Fibroblast of upper back skin (primary cell): ENCODE data around the gene PLXNA2.

Experiments
- DNase-seq: peaks from one replicate; pipeline ENCODE4 v3.0.0-alpha.2; 2013

PLXNA2 gene

DNA sequence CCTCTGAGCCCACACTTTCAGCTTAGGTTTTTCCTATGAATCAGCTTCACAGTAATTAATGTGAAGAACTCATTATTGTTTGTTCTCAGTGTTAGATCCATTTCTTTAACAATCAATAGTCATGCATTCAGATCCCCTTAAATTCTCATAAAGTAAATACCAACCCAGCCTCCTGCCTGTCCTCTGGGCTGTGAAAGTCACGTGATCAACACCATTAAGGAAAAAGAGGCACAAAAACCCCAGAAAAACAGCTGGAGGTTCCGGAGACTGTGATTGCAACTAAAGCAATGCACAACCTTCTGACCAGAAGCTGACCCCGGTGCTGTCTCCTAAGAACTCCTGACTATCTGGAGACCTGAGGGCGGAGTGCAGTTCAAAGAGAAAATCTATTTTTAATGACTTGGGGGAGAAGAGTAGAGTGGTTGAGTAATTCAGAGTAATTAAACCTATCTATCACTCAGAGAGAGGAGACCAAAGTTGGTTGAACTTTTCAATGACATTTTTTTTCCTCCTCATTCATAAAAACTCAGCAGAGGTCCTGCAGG lies 132.5 kb downstream of the PLXNA2 start:
- DNase-seq, result no peak

DNA sequence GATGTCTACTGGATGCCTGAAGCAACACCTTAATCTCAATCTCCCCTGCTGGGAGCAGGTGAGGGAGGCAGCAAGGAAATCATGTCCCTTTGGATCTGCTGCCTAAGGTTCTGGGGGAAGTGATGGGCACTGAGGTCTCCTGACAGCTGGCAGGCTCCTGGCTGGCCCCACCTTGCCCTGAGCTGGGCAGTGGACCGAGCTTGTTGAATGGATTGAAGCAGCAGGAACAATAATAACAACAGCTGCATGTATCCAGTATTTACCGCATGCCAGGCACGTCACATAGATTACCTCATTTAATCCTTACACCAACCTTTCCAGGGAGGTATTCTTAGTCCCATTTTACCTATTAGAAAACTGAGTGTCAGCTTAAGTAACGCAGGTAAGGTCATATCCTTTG lies 133.9 kb downstream of the PLXNA2 start:
- no peak for DNase-seq

DNA sequence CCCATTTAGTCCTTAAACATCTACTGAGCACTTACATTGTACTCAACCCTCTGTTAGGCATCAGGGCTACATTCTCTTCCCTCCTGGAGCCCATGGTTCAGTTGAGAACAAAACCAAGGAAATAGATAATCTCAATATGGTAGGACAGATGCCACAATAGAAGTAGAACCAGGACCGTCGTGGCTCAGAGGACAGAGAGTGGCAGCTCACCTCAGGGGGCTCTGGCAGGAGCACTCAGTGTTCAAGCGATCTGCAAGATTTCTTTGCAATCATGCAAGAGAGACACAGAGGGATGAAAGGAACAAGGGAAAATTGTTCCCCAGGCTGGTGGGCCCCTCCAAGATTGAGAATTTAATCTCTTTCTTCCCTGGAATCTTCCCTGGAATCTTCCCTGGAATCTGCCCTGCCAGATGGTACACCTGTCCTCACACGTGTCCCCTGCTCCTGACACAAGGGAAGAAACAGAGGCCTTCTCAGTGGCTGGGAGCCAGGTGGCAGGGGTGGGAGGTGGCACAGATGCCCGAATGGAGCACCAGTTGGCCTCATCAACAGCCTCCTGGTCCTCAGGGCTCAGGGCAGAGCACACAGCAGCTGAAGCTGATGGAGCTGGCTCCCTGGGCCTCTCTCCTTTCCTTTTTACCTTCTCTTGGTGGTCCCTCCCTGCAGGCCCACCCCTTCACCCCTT lies 135.4 kb downstream of the PLXNA2 start:
- DNase-seq, result no peak

DNA sequence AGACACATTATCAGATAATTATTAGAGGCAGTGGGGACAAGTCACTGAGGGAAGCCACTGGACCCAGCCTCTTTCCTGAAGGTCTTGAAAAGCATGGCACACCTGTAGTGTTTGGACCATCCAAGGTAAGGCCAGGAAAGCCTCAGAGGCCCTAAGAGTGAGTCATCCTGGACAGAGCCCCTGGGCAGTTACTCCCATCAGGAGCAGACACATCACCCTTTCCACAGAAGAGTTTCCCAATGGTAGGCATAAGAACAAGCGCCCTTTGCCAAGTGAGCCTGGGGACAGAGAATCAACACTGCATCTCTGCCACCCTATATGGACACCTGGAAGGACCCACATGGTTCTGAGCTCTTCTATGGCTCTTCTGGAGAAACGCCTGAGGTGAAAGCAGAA lies 136.0 kb downstream of the PLXNA2 start:
- DNase-seq, result no peak

DNA sequence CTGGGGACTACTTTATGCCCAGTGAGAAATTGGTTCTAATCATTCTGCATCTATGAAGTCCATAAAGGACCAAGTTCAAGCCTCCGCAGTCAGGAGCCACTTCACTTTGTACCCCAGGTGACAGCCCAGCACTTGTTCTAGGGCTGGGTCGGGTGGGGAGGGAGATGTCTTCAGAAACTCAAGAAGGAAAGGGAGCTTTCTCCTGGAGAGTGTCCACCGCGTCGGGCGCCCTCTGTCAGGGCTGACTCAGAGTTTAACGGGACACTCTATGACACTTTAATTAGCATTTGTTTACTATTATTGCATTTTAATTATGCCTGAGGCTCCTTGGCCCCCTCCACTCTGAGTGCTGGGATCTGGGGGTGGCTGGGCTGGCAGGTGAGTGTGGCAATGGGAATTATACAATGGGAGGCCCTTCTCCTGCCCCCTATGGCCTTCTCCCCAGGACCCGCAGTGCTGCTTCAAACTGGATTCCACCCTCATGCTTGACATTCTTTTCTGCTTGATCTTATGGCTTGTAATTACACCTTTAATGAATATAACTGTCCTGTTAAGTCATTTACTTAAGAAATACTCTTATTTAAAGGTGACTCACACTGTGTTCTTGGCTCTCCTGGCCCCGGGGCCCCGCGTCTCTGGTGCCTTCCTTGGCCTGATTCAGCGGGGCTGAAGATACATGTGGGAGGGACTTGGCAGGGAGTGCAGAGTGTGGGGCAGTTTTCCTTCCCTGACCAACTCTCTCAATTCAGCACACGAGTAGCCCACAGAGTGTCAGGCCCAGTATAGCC lies 136.6 kb downstream of the PLXNA2 start:
- DNase-seq, result peak; percentile 78

DNA sequence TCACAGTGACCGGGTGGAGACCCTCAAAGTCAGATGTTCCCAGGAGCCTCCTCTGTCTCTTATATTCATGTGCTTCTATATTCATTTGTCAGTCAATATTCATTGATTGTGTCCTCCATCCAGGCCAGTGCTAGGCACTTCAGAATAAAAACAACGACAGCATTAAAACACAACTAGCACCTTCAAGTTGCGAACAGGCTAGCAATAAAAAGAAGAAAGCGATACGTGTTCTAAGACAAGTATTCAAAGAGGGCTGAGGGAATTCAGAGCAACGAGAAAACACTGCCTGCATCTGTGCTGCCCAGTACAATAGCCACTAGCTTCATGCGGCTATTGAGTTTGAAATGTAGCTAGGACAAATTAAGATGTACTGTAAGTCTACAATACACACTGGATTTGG lies 138.0 kb downstream of the PLXNA2 start:
- no peak for DNase-seq

DNA sequence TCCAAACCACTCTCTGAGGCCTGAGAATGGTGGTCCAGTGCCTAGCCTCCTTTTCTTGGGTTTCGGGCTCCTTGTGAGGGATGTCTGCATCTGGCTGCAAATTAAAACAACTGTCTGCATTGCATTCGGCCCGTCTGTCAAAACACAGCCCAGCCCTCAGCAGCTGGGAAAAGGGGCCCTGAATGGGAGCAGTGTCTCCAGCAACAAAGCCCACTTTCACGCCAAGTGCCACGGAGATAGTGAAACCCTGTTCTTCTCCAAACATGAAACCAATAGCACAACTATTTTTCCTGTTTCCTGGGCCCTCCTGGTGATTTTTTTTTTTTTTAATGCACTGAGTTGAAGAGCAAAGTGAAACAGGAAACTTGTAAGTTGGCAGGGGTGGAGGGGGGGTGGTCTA lies 138.4 kb downstream of the PLXNA2 start:
- DNase-seq, result no peak

DNA sequence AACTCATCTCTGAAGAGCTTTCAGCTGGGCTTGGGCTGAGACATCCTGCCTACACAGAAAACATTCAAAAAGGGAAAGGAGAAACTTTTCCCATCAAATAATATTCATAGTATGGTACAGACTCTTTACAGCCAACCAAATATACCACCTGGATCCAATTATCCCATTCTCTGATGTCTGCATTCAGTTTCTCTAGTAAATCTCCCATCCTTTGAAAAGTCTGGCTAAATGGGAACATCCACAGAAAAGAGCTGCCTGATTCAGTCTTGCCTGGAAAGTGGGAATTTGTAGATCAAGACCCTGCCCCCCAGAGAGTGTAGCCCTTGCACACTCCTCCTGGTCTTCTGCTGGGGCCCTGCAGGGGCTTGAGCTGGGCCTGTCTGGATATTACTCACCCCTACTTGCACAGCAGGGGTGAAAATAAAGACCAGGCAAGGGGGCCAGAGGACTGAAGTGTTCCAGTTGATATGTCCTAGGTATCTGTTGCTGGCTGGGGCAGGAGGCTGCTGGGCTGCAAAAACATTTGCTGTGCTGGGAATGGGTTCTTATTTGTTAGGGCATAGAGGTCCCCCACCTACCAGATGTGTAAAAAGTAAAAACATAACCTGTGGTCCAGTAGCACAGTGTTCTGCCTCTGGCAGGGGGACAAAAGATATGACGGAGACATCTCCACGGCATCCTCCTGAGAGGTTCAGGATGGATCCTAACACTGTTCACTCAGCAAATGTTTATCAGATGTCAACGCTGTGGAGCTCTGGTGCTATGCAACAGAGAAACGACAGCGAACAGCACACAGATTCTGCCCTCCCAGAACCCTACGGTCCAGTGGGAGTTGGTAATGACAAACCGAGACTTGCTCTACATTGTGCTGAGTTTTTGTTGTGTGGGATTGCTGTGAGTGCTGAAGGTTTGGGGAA lies 140.3 kb downstream of the PLXNA2 start:
- peak; percentile 62 for DNase-seq

DNA sequence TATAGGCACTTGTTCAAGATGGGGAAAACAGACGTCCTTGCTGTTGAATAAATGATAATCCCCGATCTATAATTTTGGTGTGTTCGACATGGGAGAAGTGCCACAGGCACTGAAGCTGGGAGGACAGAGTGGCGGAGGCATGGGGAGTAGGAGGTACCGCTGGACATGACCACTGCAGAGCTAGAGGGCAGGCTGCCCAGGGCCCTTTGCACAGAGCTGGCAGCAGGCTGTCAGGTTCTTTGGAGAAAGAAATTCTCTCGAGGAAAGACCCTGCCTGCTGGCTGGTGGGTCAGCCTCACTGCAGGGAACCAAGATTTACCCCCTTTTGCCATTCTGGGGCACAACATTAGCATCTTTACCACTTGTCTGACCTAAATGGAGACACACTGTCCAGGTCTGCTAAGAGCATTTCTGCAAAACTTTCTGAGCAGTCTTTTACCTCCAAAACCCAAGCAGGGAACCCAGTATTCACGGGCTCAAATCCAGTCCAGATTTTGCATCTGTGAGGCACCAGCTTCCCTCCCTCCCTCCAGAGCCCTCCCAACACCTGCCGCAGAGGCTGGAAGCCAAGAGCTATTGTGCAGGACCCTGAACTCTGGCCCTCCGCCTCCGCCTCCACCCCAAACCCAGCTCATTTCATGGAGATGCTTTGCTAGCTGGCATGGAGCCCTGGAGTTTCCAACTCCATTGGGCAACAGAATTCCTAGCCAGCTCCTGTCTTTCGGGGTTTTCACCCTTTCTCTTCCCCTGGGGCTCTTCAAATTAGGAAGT lies 142.3 kb downstream of the PLXNA2 start:
- DNase-seq, result peak; percentile 25

DNA sequence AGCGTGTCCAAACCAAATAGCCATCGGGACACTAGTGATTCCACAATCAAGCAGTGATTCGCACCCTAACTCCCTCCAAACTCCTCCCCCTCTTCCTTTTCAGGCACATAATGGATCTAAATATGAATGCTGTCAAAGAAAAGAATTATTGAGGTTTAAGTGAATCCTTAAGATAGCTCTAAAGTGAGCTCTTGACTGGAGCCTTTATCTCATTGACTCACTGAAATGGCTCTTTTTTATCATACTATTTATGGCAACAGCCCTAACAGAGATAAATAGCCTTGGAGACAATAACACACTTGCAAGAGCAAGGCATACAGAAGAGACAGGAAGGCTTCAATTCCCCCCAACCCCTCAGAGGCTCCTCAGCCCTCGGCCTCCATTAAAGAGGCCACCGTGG lies 143.3 kb downstream of the PLXNA2 start:
- DNase-seq, result peak; percentile 44

DNA sequence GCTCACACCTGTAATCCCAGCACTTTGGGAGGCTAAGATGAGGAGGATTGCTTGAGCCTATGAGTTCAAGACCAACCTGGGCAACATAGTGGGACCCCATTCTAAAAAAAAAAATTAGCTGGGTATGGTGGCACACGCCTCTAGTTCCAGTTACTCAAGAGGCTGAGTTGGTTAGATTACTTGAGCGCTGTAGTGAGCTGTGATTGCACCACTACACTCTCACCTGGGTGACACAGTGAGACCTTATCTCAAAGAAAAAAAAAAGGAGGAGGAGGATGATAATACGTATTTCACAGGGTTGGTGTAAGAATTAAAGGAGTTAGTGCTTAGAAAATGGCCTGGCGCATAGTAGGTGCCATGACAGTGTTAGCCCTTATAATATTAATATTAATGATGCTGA lies 144.1 kb downstream of the PLXNA2 start:
- DNase-seq, result no peak

DNA sequence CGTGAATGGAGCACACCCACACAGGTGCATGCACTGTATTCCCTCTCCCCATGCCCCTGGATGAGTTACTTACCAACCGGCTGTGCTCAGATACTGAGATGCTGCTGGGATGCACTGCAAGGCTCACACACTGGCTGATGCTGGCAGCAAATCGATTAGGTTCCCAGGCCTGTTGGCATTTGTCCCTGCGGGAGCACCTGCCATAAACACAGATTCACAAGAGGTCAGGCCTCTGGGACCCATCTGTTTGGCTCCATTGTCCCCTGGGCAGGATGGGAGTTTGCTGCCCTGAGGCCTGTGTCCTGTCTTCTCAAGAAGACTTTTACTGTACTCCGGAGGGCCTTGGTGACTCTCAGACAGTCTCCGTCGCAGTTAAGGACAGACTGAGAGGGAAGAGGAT lies 145.4 kb downstream of the PLXNA2 start:
- DNase-seq, result no peak

DNA sequence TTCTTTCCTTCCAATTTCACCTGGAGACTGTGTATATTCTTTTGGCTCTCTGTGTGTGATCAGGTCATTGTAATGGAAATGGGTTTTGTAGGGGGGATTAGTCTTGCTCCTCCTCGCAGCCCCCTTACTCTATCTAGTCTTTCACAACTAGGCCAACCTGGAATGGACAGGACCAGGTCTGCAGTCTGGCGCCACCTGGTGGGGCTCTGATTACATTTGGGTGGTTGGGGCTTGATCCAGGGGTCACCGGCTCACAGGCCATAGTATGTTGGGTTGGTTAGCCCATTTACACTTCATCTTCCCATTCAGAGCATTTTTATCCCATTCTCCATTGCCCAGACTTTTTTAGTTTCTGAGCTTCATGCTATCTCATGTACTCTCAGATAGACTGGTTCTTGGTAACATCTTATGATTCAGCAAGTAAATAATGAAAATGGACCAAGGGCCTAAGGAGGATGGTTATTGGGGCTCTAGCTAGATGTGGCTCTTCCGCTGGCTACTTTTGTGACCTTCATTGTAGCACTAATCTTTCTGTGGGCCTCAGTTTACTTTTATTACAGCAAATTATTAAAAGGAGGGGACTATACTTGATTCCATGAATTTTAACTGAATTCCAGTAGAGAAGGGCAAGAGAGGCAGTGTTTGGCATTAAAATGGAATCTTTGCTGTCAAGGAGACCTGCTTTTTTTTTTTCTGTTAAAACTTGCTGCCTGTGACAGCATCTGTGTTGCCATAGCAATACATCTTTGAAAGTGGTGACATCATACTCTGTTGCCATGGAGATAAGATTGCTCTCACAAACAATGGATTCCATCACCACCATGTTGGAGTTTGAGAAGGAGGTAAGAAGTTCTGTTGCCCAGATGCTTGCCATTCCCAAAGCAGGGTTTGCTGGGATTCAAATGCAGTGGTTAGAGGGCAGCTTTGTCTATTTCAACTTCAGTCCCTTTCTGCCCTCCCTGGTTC lies 150.1 kb downstream of the PLXNA2 start:
- DNase-seq, result peak; percentile 41

DNA sequence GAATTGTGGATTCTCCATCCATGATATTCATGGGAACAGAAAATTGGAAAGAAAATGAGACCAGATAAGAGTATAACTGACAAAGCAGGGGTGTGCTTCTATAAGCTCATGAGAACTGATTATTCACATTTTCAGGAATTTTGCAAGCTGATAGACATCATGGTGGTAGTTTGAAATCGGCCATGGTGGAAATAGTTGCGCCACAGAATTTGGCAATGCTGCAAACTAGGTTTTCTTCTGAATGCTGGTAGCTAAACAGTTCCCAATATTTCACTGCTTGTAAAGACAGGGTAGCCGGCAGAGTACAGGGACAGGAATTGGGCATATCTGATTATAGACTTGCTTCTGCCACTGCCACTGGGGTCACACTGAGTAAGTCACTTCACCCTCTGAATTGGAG lies 151.1 kb downstream of the PLXNA2 start:
- DNase-seq, result no peak

DNA sequence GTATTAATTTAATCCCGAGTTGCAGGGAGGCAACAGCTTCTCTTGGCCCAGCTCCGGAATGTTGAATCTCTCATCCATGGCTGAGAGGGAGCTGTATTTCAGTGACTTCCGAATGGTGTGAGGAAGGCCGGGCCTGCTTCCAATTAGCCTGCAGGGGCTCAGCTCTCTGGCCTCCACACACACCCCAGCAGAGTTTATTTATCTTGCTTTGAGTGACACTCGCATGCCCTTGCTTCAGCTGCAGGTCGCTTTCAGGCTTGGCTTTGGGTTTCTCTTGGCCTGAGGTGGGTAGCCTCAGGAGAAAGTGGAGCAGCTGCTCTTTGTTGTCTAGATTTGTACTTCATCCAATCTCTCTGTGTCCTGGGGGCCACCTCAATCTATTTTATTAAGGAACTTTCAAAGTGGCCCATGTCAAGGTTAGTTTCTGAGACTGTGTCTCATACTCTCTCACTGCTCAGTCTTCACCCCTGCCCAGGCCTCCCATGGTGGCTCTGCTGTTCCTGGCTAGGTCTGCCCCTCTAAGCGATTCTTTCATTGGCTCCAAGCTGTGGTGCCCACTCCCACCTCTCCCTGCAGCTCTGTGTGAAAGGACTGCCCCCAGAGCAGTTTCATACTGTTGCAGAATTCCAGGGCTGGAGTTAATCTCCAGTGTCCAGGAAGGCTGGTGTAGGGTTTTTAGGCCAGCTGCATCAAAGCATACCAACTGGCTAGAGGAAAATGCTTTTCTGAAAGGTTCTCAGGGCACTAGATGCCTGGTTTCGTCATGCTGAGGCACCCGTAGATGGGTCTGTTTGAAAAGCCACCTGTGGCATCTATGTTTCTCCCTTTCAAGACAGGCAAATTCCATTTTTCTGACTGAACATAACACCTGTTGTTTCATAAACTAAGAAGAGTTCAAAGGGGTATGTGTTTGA lies 153.5 kb downstream of the PLXNA2 start:
- DNase-seq, result peak; percentile 71

DNA sequence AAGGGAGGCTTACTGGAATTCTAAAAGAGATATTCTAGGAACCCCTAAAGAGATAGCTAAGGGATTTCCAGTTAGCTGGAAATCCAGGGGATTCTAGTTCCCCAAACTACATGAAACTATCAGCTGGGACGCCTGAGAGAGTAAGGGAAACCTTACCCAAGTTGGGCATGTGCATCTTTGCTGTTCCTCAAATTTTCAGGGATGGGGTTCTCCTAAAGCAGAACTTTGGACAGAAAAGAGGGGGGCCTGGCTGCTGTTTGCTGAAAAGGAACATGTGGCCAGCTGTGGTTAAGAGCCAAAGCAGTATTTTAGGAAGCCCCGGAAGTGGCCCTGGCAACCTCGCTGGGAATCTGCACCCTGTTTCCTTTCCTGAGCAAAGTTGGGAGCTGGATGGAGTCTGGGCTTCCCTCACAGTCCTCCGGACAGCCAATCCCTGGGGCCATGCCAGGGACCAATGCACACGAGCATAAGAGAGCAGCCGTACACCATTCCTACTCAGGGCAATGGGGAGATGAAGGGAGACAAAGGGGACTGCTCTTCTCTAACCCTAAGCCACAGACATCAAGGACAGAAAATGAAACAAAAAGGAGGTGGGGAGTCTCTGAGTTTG lies 154.3 kb downstream of the PLXNA2 start:
- DNase-seq, result peak; percentile 29

DNA sequence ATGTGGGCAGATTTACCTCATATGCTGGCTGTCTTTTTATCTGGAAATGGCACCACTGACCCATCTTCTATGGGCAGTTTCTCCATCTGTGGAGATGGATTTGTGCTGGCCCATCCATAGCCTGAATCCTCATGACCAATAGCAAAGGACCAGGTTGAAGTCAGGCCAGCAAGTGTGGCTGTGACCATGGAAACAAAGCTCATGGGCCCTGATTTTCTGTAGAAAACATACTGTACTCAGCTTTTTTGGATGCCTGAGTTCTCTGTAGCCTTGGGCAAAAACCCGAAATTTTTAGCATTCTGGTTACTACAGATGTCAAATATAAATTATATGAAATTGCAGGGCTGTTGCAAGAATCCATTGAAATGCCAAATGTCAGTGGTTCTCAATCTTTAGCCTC lies 155.0 kb downstream of the PLXNA2 start:
- DNase-seq, result peak; percentile 41

DNA sequence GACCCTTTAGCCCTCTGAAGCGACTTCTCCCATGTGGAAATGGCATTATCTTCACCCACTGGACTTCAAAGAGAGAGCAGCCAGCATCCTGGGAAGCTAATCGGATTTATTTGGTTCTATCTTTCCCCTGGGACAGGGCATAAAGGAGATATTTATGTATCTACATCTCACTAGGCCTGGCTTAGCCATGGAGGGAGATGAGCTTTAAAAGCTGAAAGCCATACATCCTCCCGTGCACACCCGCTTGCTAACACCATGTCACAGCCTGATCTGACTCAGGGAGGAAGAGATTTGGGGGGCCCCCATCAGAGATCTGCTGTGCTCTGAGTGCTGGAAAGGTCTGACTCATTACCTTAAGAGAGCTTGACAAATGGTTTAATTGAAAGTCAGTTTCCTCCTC lies 155.9 kb downstream of the PLXNA2 start:
- DNase-seq, result peak; percentile 25

DNA sequence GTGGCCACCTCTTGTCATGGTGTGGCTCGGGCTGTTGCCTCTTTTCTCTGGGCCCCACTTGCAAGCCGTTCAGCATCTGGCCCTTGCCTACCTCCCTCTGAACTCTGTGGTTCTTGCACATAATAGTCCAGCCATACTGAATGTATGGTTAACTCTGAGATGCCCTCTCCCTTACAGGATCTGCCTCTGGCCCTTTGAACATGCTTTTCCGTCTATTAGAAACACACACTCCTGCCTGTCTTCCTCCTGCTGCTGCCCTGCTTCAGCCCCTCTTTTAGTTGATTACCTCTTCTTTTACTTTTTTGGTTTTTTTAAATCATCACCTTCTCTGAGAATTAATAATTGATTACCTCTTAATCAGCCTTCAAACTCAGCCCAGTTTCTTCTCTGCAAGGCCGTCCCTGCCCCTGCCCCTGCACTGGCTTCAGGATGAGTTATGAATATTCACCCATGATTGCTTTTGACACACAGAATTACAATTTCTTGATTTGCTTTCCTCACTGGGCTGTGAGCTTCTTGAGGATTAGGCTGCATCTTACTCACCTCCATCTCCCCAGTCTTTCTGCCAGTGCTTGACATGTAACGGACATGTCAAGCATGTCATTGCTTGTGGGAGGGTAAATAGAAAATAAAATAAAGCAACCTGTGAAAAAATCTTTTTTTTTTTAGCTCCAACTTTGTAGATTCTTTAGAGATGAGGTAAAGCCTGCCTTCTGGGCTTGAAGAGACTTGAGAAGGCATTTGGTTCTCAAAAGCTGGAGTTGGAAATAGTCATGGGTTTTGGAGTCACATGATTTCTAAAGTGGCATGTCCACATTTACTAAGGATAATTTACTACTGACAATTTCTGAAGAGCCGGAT lies 158.3 kb downstream of the PLXNA2 start:
- no peak for DNase-seq
